ENCODE results near the gene HLX.
A peak's percentile ranks its signal among the peaks of the same experiment; 100 is the strongest.

HLX gene, protein sequence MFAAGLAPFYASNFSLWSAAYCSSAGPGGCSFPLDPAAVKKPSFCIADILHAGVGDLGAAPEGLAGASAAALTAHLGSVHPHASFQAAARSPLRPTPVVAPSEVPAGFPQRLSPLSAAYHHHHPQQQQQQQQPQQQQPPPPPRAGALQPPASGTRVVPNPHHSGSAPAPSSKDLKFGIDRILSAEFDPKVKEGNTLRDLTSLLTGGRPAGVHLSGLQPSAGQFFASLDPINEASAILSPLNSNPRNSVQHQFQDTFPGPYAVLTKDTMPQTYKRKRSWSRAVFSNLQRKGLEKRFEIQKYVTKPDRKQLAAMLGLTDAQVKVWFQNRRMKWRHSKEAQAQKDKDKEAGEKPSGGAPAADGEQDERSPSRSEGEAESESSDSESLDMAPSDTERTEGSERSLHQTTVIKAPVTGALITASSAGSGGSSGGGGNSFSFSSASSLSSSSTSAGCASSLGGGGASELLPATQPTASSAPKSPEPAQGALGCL

DNA sequence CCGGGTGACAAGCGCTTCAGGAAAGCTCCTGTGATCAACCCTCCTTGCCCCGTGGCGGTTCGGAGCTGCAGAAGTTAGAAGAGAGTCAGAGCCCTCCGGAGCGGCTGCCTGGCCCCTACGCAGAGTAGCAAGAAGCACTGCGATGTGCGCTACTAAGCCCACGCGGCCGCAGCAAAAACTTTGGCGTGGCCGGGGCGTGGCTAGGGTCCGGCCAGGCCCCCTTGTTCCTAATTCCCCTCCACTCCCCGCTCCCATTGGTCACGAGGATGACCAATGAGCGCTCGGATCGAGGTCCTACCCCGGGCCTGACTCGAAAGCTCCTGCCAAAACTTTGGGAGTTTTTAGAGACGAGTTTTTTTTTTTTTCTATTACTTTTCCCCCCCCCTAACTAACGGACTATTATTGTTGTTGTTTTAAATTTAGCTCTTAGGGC, at the start of gene HLX:
TSS of gene HLX (plus strand) at position 368 of the 433 bp plus-strand sequence. CDS start 415 bp downstream, outside the sequence.
- DNase-seq (ENCODE audit: low read depth), result peak; percentile 73

DNA sequence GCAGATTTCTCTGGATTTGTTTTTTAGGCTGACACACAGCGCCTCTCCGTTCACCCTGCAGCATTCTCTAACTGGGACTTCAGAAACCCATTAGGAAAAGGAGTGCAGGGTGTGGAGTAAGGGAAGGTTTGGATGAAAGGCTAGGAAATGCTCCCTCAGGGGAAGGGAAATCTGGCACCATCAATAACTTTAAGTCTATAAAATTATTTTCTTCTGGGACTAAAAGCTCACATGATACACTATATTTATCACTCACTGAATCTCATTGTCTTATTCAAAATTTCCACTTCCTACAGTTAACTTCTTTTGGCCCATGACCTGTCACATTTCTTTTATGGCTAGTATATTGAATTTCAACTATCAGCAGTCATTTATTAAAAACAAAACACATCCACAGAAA, 45.8 kb upstream of the HLX start:
- DNase-seq (ENCODE audit: low read depth), result no peak

DNA sequence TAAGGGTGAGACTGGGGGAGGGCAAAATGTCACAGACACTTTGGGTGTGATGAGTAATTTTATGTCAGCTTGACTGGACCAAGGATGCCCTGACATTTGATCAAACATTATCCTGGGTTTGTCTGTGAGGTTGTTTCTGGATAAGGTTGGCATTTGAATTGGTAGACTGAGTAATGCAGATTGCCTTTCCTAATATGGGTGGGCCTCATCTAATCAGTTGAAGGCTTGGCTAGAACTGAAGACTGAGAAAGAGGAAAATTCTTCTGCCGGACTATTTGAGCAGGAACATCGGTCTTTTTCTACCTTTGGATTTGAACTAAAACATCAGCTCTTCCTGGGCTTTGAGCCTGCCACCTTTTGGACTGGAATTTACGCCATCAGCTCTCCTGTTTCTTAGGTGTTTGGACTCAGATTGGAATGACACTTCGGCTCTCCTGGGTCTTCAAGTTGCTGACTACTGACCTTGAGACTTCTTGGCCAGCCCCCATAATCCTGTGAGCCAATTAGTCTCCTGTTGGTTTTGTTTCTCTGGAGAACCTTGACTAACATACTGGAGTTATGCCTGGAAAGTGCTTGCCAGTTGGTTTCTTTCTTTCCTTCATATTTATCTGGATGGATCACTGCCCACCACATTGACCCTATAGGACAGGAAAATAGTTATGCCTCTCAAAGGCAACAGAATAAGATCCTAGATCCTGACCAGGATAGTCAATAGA, 44.9 kb upstream of the HLX start:
- no peak for DNase-seq (ENCODE audit: low read depth)

DNA sequence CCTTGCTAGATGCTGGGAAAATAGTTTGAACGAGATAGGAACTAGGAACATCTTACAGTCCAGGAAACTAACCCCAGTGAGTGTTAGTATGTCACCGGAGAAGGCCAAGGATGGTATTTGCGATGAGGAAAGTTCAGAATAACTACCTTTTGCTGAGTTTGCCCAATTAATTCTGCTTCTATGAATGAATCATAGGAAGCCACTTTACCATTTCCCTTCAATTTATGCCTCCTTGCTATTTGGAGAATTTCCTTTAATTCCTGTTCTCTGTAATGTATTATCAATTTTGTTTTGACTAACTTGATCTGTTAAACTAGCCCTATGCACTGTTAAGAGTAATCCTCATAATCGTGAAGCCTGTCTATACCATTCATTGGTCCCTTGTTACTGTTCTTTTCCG, 40.7 kb upstream of the HLX start:
- DNase-seq (ENCODE audit: low read depth), result no peak

DNA sequence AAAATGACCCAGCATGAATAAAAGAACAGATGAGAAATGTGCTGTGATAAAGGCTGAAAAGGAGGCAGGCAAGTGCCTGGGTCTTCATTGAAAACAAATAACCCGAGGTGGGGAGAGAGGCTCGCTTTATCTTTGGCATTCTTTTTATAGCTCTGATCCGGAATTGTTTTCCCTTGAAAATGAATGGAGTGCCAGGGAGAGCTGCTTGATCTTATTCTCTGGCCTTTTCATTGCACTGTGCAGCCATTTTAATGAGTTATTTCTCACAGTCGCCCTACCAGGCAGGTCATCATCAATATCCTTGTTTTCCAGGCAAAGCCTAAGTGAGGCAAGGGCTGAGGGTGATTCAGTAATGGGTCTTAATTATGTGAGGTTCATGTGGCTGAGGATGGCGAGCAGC, 39.8 kb upstream of the HLX start:
- DNase-seq (ENCODE audit: low read depth), result no peak

DNA sequence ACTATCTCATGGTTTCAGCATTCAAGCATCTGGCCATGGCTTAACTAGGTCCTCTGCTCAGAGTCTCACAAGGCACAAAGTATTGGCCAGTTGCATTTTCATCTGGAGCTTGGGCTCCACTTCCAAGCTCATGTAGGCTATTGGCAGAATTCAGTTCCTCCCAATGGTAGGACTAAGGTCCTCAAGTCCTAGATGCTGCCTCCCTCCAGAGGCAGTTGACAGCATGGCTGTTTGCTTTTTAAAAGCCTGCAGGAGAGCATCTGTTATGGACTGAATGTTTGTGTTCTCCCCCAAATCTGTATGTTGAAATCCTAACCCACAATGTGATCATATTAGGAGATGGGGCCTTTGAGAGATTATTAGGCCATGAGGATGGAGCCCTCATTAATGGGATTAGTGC, 38.0 kb upstream of the HLX start:
- DNase-seq (ENCODE audit: low read depth), result no peak

DNA sequence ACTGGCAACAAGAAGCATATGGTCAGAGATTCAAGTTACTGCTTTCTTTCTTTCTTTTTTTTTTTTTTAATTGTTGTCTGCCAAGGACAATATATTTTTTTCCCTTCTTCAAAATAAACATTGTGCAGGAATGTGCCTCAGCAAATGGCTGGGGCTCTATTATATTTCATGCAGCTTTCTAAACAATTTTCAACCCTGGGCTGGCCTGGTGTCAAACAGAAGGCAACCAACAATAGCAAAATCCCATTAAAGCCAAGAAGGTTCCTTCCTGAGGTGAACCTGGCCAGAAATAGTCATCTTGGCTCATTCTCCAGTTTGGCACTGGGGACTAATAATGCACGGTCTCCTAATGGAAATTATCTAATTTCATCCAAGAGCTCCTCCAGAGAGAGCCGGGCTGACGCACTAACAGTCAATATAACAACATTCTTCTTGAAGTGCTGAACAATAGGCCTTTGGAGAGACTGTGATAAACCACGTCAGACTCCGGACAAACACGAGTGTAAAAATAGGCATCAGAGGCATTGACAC, 35.7 kb upstream of the HLX start:
- no peak for DNase-seq (ENCODE audit: low read depth)

DNA sequence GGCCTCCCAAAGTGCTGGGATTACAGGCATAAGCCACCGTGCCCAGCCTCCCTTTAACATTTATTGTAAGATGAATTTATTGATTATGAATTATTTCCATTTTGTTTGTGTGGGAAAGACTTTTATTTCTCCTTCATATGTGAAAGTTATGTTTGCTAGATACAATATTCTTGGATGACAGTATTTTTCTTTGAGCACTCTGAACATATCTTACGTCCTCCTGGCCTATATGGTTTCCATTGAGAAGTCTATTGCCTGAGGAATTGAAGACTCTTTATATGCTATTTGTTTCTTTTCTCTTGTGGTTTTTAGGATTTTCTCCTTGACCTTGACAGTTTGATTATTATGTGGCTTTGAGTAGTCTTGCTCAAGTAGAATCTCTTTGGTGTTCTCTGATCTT, 26.8 kb upstream of the HLX start:
- DNase-seq (ENCODE audit: low read depth), result no peak

DNA sequence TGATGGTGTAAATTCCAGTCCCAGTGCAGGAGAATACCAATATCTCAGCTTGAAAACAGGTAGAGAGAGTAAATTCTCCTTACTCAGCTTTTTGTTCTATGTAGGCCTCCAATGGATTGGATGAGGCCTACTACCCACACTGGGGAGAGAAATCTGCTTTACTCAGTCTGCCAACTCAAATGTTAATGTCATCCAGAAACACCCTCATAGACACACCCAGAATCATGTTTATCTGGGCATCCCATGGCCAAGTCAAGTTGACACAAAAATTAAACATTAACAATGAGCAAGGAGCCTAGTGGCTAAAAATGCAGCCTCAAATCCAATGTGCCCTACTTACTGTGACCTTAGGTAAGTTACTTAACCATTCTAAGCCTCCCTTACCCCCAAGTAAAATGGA, 6.9 kb upstream of the HLX start:
- DNase-seq (ENCODE audit: low read depth), result no peak

DNA sequence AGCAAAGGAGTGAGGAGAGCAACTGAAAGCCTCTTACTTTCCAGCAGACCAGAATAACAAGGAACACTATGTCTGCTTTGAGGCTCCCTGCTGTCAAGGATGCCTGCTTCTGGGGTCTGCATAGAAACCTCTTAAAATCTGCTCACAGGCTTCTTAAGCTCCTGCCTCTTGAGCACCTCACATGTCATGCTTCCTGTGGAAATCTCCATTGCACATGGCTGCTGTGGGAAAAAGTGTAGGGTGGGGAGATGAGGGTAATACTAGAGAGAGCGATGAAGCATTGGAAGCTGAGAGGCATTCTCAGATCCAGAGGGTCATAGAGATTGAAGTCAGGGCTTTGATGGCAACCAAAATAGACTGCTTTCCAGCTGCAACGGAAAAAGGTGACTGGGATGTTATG, 6.2 kb upstream of the HLX start:
- no peak for DNase-seq (ENCODE audit: low read depth)

DNA sequence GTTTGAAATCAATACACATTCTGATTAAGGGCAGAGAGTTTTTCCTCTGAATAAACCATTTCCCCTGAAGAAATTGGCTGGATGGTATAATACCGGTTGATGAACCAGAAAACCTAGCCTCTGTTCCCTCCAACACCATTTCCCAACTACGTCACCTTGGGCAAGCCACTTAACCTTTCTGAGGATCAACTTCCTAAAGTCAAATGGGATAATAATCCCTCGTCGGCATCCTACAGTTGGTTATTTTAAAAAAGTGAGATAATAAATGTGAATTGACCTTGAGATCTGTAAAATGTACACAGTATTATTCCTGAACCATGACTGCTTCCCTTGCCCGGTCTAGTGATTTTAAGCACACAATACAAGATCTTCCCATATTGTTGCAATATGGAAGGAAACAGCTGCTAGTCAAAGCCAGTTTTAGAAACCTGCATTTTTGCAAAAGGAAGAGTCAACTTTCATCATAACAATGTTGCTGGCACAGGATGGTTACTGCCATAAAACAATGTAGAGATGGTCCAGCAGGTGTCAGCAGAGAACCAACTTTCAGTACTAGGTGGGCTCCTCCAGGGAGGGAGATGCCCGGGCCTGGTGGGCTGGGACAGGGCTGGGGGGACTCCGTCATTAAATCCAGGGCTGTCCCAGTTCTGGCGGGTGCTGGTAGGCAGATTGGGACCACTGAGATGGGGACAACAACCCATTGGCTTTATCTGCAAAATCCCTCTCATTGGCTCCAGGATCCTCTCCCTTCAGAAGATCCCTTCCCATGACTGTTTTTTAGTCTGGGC, 5.2 kb upstream of the HLX start:
- peak; percentile 9 for DNase-seq (ENCODE audit: low read depth)

DNA sequence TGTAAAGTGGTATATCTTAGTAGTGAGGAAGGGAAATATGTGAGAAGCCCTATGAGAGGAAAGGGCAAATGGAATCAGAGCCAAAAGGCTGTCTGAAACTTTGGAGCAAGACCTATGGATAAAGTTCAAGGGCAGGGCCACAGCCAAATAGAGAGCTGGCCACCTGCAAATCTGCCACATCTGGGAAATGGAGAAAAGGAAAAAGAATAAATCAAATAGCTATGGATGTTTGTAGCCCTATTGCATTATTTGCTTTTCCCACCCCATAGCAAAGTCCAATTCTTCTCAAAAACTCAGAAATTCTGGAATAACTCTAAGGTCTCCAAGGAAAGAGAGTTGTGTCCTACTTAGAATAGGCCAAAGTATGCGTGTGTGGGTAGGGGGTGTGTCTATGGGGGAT, 4.0 kb upstream of the HLX start:
- DNase-seq (ENCODE audit: low read depth), result no peak

DNA sequence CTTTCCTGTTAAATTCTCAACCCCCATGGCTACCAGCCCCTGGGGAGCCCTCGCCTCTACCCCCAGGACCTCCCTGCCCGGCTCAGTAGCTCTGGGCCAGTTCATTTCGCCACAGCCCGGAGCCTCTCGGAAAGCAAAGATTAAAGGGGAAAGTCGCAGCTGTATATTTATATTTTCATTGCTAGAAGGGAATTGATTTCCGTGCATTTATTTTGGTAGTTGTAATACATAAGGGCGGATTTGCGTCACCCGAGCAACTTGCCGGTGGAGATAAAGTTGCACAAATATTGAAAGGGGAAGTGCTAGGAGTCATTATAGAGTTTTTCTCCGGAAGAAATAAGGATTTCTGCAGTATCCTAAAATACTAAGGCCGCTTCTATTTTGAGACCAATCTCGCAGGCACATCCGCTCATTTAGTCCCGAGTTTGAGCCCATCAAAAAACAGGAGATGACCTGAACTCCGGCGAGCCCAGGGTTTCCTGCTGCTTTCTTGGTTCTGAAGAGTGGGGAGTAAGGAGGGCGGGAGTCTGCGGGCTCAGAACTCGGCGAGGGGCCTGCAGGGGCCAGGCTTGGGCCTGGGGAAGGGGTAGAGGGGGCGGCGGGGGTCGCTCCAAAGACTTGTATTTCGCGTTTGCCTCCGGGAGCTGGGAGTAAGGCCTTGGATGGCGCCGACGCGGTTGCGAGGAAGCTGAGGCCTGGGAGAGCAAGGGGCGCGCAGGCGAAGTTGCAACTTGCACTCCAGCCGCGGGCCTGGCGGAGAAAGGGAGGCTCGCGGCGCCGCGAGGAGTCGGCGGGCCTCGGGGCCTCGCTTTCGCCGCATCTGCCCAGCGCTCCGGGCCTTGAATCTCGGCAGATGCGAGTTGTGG, 2.5 kb upstream of the HLX start:
- no peak for DNase-seq (ENCODE audit: low read depth)

DNA sequence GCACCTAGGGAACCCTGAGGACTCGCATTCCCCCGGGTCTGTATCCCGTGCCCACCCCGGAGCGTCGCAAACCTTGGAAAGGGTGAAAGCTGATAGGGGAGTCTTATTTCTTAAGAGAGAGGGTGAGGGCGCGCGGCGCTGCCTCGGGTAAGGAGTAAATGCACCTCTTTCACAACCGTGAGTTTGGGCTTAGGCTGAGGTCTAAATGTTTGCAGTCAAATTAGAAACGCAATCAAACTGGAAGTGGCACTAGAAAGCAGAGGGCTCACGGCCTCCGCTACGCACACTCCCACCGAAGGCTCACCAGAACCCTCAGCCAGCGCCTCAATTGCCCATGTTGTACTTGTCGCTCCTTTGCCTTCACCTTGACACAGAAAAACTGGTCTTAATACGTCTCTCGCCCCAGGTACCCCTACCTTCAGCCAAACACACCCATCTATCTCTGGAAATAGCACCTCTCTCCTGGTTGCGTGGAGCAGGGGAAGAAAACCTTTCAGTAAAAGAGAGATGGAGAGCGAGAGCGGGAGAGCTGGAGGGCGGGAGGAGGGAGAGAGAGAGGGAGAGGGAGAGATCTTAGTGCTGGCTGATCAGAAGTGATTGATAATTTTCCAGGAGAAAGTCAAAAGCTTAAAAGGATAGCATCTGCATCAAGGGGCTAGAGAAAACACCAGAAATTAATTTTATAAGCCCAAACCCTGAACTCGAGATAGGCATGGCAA, 1.7 kb upstream of the HLX start:
- DNase-seq (ENCODE audit: low read depth), result no peak

DNA sequence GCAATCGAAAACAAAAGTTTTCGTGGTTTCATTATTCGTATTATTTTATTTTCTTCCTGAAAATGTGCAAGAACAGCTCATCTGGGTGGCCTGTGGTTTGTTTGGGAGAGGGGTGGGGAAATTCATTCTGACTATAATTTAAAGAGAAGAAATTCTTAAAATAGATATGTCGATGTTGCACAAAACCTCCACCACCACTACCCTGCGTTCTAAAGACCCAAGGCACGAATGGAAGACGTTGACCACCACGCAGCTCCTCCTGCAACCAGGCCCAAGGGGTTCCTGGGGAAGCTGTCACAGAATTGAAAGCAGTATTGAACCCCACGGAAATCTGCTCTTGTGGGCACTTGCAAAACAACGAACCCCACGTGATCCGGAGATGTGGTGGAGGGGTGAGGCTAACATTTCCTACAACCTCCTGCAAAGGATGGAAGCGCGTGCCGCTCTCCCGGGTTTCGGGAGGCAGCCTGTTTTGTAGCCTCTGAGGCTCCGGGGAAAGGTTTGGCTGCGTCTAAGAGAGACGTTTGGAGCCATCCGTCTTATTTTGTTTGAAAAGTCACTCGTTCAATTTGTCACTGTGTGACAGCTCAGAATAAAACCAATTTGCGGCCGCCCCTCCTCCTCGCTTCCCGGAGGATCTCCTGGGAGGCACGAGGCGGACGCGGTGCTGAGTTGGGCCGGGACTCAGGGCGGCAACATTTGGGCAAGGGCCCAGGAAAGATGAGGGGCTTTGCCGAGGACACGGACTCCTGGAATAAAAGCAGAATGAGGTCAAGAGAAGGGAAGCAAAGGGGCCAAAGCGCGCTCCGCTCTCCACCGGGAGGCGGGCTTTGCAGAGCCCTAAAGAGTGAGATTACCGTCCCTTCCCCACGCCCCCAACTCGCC, 810 bp upstream of the HLX start:
- no peak for DNase-seq (ENCODE audit: low read depth)

DNA sequence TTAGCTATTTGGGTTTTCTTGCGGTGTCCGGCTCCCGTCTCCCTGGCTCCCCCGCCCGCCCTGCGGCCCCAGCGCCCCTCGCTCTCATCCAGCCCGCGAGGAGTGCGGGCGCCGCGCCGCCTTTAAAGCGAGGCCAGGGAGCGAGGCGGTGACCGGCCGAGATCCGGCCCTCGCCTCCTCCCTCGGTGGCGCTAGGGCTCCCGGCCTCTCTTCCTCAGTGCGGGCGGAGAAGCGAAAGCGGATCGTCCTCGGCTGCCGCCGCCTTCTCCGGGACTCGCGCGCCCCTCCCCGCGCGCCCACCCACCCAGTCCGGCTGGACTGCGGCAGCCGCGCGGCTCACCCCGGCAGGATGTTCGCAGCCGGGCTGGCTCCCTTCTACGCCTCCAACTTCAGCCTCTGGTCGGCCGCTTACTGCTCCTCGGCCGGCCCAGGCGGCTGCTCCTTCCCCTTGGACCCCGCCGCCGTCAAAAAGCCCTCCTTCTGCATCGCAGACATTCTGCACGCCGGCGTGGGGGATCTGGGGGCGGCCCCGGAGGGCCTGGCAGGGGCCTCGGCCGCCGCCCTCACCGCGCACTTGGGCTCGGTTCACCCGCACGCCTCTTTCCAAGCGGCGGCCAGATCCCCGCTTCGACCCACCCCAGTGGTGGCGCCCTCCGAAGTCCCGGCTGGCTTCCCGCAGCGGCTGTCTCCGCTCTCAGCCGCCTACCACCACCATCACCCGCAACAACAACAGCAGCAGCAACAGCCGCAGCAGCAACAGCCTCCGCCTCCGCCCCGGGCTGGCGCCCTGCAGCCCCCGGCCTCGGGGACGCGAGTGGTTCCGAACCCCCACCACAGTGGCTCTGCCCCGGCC, 492 bp downstream of the HLX start:
- DNase-seq (ENCODE audit: low read depth), result no peak

DNA sequence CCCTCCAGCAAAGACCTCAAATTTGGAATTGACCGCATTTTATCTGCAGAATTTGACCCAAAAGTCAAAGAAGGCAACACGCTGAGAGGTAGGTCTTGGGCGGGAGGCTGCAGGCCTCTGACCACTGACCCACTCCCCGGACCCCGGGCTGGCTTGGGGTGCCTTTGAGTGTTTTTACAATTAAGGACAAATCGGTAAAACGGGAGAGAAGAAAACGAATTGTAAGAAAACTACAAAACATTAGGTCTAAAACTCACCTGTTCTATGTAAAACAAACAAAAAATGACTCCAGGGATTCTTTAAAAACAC, 1.1 kb downstream of the HLX start:
- DNase-seq (ENCODE audit: low read depth), result no peak

DNA sequence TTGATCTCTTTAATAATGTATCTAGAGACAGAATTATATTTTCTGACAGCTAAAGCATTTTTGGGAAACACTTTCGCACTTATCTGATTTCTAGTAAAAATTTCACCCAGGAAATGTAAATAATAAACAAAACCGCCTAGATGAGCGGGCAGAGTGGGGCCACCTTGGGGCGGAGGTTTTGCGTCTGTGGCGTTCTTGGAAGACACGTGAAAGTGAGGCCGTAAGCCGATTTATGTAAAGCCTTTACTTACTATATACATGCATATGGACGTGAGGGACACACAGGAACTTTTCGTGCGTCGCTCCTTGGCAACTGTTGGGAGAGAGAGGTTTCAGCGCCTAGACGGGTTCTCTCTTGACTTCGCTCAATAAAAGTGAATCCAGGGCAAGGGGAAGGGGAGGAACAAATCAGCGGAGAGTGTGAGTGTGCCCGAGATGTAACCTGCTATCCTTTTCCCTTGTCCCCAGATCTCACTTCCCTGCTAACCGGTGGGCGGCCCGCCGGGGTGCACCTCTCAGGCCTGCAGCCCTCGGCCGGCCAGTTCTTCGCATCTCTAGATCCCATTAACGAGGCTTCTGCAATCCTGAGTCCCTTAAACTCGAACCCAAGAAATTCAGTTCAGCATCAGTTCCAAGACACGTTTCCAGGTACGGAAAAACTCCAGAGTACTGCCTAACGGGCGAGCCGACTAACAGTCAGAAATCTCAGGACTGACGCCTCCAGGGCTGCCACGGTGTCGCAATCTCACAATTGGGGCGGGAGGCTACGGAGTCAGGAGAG, 1.7 kb downstream of the HLX start:
- no peak for DNase-seq (ENCODE audit: low read depth)
